Measurements from ENCODE around the gene BTRC. TPM values are rescaled to one million over a fixed set of nuclear protein-coding genes. Genes with fewer than 3 reads are reported as not detected.

BTRC gene
- polyA plus RNA-seq, 2 donors = 5.7 to 6.3 TPM

DNA sequence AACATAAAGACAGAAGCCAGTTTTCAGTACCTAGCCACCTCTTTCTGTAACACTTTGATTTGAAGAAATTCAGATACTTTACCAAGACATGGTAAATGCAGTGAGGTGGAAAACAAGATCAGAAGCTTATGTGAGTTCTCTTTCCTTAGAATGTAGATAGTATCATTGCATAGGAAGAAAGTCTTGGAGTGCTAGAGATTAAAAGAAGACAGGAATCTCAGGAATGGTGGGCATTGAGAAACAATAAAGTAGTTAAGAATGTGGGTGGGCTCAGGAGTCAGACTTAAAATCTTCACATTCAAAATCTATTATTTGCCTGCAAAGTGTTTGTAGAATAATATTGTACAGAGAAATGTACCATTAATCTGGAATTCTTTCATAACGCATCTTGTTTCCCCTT lies 175.2 kb downstream of the BTRC start:
- no peaks in the 10 kb centered on the region for H3K4me1 ChIP-seq (ENCODE audit: control insufficient read depth in 2 of 2, insufficient read depth in 2 of 2, low read length in 1 of 2)
- 82 to 87% methylated on average over 1 of the region's 1 CpG for WGBS, 2 donors
- H3K36me3 ChIP-seq (ENCODE audit: control insufficient read depth in 2 of 2, insufficient read depth in 2 of 2, low read length in 1 of 2) = peaks cover 2% of the 10 kb centered on the region in 2 donors
- H3K4me3 ChIP-seq (ENCODE audit: low read depth in 1 of 2, low read length in 2 of 2) = no peak overlapping the region
- no peak overlapping the region for H3K27ac ChIP-seq (ENCODE audit: low read depth in 2 of 2, low read length in 1 of 2)
- no peaks in the 10 kb centered on the region for H3K27me3 ChIP-seq (ENCODE audit: control insufficient read depth in 1 of 2, insufficient read depth in 2 of 2, low read length in 2 of 2)
- no peaks in the 10 kb centered on the region for H3K9me3 ChIP-seq (ENCODE audit: control insufficient read depth in 2 of 2, insufficient read depth in 1 of 2, low read depth in 1 of 2, low read length in 1 of 2)

DNA sequence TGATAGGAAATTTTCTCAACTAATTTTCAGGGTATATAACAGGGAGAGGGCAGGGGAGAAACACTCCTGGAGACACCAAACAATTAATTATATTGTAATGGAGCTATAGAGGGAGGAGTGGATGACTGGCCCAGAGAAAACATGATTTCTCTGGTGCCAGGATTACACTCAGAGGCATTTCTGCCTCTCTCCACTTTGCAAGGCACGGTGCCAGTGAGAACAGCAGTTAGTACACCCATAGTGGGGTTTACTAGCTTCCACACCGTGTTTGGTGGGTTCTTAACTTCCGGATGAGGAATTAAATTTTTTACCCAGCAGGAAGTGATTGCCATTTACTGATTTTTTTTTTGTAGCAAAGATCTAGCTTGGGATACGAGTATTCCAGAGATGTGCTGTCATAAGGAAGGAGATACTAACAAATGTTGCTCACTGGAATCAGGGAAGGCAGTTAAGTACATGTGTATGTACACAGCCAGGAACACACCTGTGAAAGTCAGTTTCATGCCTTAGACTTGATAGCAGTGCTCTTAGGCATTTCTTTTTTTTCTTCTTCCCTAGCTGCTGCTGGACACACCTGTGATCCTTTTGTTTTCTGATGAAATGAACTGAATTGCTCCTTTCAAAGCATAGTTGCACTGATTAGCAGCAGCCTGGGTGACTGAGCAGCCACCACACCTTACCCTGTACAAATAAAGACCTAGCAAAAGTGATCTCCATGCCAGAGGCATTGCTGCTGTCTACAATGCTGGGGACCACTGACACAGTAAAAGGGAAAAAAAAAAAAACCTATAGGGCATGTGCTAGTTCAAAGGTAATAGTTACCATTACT lies 176.0 kb downstream of the BTRC start:
- Histone ChIP-seq H3K4me1 (ENCODE audit: control insufficient read depth in 2 of 2, insufficient read depth in 2 of 2, low read length in 1 of 2) (no peaks in the 10 kb centered on the region), H3K27me3 (ENCODE audit: control insufficient read depth in 1 of 2, insufficient read depth in 2 of 2, low read length in 2 of 2) (no peaks in the 10 kb centered on the region), H3K27ac (ENCODE audit: low read depth in 2 of 2, low read length in 1 of 2) (no peak overlapping the region), H3K9me3 (ENCODE audit: control insufficient read depth in 2 of 2, insufficient read depth in 1 of 2, low read depth in 1 of 2, low read length in 1 of 2) (no peaks in the 10 kb centered on the region), H3K4me3 (ENCODE audit: low read depth in 1 of 2, low read length in 2 of 2) (no peak overlapping the region), H3K36me3 (ENCODE audit: control insufficient read depth in 2 of 2, insufficient read depth in 2 of 2, low read length in 1 of 2) (peaks cover 2 to 6% of the 10 kb centered on the region in 2 donors)
- WGBS, 2 donors = 79% methylated on average over 4 of the region's 4 CpGs

DNA sequence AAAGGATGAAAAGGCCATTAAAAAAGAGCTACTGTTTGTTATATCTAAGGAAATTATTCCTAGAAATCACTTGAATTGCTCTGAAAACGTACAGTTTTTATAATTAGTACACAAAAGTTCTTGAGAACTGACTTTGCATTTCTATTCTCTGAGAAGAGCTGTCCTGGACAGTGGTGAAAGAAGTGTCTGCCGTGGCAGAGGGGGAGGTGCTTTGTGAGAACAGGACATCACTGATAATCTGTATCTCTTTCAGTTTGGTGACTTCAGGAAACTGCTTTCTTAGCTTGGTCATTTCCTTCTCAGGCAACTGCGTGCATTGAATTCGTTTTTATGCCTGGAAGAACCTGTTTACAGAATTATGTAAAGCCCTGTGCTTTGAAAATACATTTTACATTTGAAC lies 182.0 kb downstream of the BTRC start:
- no peak overlapping the region for H3K4me3 ChIP-seq (ENCODE audit: low read depth in 1 of 2, low read length in 2 of 2)
- 66 to 69% methylated on average over 4 of the region's 4 CpGs for WGBS, 2 donors
- no peaks in the 10 kb centered on the region for H3K9me3 ChIP-seq (ENCODE audit: control insufficient read depth in 2 of 2, insufficient read depth in 1 of 2, low read depth in 1 of 2, low read length in 1 of 2)
- H3K4me1 ChIP-seq (ENCODE audit: control insufficient read depth in 2 of 2, insufficient read depth in 2 of 2, low read length in 1 of 2) = no peaks in the 10 kb centered on the region
- H3K27ac ChIP-seq (ENCODE audit: low read depth in 2 of 2, low read length in 1 of 2) = no peak overlapping the region
- H3K36me3 ChIP-seq (ENCODE audit: control insufficient read depth in 2 of 2, insufficient read depth in 2 of 2, low read length in 1 of 2) = peaks cover 0 to 6% of the 10 kb centered on the region in 2 donors
- no peaks in the 10 kb centered on the region for H3K27me3 ChIP-seq (ENCODE audit: control insufficient read depth in 1 of 2, insufficient read depth in 2 of 2, low read length in 2 of 2)

DNA sequence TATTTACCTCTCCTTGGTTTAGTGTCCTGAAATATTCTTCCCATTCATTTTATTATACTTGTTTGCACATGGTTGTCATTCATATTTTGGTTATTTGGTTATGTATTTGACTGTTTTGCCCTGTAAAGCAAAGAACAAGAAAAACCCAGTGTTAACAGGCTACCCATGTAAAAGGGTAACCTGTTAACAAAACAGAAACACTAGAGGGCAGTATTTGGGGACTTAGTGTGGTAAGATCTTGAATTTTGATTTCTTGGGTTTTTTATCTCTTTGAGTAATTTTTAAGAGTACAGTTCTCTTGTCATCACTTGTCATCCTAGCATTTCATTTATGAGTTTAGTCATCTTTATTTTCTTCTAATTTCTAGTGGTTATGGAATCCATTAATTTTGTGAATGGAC lies 182.8 kb downstream of the BTRC start:
- Histone ChIP-seq H3K27ac (ENCODE audit: low read depth in 2 of 2, low read length in 1 of 2) (no peak overlapping the region), H3K9me3 (ENCODE audit: control insufficient read depth in 2 of 2, insufficient read depth in 1 of 2, low read depth in 1 of 2, low read length in 1 of 2) (no peaks in the 10 kb centered on the region), H3K27me3 (ENCODE audit: control insufficient read depth in 1 of 2, insufficient read depth in 2 of 2, low read length in 2 of 2) (no peaks in the 10 kb centered on the region), H3K4me1 (ENCODE audit: control insufficient read depth in 2 of 2, insufficient read depth in 2 of 2, low read length in 1 of 2) (no peaks in the 10 kb centered on the region), H3K36me3 (ENCODE audit: control insufficient read depth in 2 of 2, insufficient read depth in 2 of 2, low read length in 1 of 2) (peaks cover 0 to 6% of the 10 kb centered on the region in 2 donors), H3K4me3 (ENCODE audit: low read depth in 1 of 2, low read length in 2 of 2) (no peak overlapping the region)

DNA sequence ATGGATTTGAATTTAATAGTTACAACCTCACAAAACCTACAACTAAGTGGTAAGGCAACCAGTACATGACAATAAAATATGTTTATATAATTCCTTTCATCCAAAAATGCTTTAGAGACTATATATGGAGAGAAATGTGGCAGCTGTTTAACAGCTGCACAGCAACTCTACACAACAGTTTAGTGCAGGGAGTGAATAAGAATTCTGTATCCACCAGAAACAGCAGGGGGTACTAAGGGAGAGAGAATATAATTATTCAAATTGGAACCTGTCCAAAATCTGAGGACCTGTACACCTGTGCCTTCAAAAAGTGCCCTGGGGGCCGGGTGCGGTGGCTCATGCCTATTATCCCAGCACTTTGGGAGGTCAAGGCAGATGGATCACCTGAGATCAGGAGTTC lies 184.5 kb downstream of the BTRC start:
- peaks cover 0 to 4% of the 10 kb centered on the region in 2 donors for H3K36me3 ChIP-seq (ENCODE audit: control insufficient read depth in 2 of 2, insufficient read depth in 2 of 2, low read length in 1 of 2)

DNA sequence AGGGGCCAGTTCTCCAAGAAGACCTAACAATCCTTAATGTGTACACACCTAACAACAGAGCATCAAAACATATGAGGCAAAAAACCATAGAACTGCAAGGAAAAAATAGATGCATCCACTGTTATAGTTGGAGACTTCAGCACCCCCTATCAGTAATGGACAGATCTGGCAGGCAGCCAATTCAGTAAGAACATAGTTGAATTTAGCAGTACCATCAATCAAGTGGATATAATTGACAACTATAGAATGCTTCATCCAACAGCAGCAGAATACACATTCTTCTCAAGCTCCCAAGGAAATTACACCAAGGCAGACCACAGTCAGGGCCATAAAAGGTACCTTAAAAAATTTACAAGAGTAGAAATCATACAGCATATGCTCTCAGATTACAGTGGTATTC lies 191.9 kb downstream of the BTRC start:
- Histone ChIP-seq H3K9me3 (ENCODE audit: control insufficient read depth in 2 of 2, insufficient read depth in 1 of 2, low read depth in 1 of 2, low read length in 1 of 2) (no peaks in the 10 kb centered on the region), H3K27me3 (ENCODE audit: control insufficient read depth in 1 of 2, insufficient read depth in 2 of 2, low read length in 2 of 2) (no peaks in the 10 kb centered on the region), H3K4me1 (ENCODE audit: control insufficient read depth in 2 of 2, insufficient read depth in 2 of 2, low read length in 1 of 2) (no peaks in the 10 kb centered on the region), H3K4me3 (ENCODE audit: low read depth in 1 of 2, low read length in 2 of 2) (no peak overlapping the region), H3K36me3 (ENCODE audit: control insufficient read depth in 2 of 2, insufficient read depth in 2 of 2, low read length in 1 of 2) (peaks cover 3% of the 10 kb centered on the region in 2 donors), H3K27ac (ENCODE audit: low read depth in 2 of 2, low read length in 1 of 2) (no peak overlapping the region)

More for the DNA sequence above, 184.5 kb downstream of the BTRC start:
- Histone ChIP-seq H3K27ac (ENCODE audit: low read depth in 2 of 2, low read length in 1 of 2) (no peak overlapping the region), H3K4me3 (ENCODE audit: low read depth in 1 of 2, low read length in 2 of 2) (no peak overlapping the region), H3K27me3 (ENCODE audit: control insufficient read depth in 1 of 2, insufficient read depth in 2 of 2, low read length in 2 of 2) (no peaks in the 10 kb centered on the region), H3K9me3 (ENCODE audit: control insufficient read depth in 2 of 2, insufficient read depth in 1 of 2, low read depth in 1 of 2, low read length in 1 of 2) (no peaks in the 10 kb centered on the region), H3K4me1 (ENCODE audit: control insufficient read depth in 2 of 2, insufficient read depth in 2 of 2, low read length in 1 of 2) (no peaks in the 10 kb centered on the region)
- 94 to 96% methylated on average over 2 of the region's 2 CpGs for WGBS, 2 donors

DNA sequence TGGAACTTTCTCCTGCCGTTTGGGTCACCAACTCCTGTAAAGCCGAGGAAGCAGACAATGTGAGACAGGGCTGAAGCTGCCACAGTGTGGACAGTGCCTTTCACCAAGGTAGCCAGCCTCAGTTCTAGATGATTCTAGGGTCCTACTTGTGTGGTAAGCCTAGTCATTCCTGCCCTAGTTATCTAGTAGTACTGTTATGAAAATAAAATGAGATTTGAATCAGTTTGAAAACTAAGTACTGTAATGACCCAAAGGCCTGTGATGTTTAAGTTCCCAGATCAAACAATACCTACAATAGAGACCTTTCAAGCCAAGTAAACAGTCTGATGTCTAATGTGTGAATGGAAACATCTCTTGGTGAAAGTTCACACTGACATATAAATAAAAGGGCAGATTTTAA lies 197.0 kb downstream of the BTRC start:
- no peaks in the 10 kb centered on the region for H3K27me3 ChIP-seq (ENCODE audit: control insufficient read depth in 1 of 2, insufficient read depth in 2 of 2, low read length in 2 of 2)
- H3K27ac ChIP-seq (ENCODE audit: low read depth in 2 of 2, low read length in 1 of 2) = no peak overlapping the region
- WGBS, 2 donors = 89 to 91% methylated on average over 2 of the region's 2 CpGs
- no peak overlapping the region for H3K4me3 ChIP-seq (ENCODE audit: low read depth in 1 of 2, low read length in 2 of 2)
- peaks cover 3 to 10% of the 10 kb centered on the region in 2 donors for H3K36me3 ChIP-seq (ENCODE audit: control insufficient read depth in 2 of 2, insufficient read depth in 2 of 2, low read length in 1 of 2)
- no peaks in the 10 kb centered on the region for H3K9me3 ChIP-seq (ENCODE audit: control insufficient read depth in 2 of 2, insufficient read depth in 1 of 2, low read depth in 1 of 2, low read length in 1 of 2)
- no peaks in the 10 kb centered on the region for H3K4me1 ChIP-seq (ENCODE audit: control insufficient read depth in 2 of 2, insufficient read depth in 2 of 2, low read length in 1 of 2)

DNA sequence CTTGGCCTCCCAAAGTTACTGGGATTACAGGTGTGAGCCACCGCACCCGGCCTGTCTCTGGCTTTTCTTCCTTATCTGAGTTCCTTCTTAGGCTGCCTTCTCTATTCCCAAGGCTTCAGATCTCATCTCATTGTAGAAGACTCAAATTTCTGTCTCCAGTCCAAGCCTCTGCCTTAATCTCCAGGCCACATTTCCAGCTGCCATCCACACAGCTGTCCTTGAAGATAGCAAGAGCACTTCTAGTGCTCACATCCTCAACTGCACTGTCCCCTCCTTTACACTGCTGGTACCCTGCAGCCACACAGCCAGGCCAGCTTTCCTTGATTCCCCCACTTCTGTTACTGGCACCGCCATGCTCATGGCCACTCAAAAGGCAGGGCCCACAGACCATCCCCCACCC lies 198.5 kb downstream of the BTRC start:
- H3K4me1 ChIP-seq (ENCODE audit: control insufficient read depth in 2 of 2, insufficient read depth in 2 of 2, low read length in 1 of 2) = no peaks in the 10 kb centered on the region
- 96 to 99% methylated on average over 3 of the region's 3 CpGs for WGBS, 2 donors
- peaks cover 3 to 10% of the 10 kb centered on the region in 2 donors for H3K36me3 ChIP-seq (ENCODE audit: control insufficient read depth in 2 of 2, insufficient read depth in 2 of 2, low read length in 1 of 2)
- no peaks in the 10 kb centered on the region for H3K27me3 ChIP-seq (ENCODE audit: control insufficient read depth in 1 of 2, insufficient read depth in 2 of 2, low read length in 2 of 2)
- H3K9me3 ChIP-seq (ENCODE audit: control insufficient read depth in 2 of 2, insufficient read depth in 1 of 2, low read depth in 1 of 2, low read length in 1 of 2) = no peaks in the 10 kb centered on the region
- H3K27ac ChIP-seq (ENCODE audit: low read depth in 2 of 2, low read length in 1 of 2) = no peak overlapping the region
- no peak overlapping the region for H3K4me3 ChIP-seq (ENCODE audit: low read depth in 1 of 2, low read length in 2 of 2)

DNA sequence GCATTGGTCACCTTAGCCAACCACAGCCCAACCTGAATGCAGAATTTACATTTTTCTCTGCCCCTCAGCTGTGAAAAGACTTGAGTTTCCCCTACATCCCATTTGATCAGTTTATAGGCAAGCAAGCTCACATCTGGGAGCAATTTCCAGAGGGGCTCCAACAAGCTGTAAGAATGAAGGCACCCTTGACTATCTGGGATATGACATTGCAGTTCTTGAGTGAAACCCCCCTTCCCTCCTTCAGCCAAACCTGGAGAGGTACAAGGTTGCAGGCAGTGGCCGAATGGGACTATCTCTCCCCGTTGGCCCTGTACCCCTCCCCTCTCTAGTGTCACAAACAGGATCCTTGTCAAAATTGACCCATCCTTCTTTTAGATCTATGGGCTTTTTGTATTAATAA lies 203.6 kb downstream of the BTRC start:
- Histone ChIP-seq H3K4me3 (ENCODE audit: low read depth in 1 of 2, low read length in 2 of 2) (no peak overlapping the region), H3K27me3 (ENCODE audit: control insufficient read depth in 1 of 2, insufficient read depth in 2 of 2, low read length in 2 of 2) (no peaks in the 10 kb centered on the region), H3K36me3 (ENCODE audit: control insufficient read depth in 2 of 2, insufficient read depth in 2 of 2, low read length in 1 of 2) (peaks cover 0 to 4% of the 10 kb centered on the region in 2 donors), H3K9me3 (ENCODE audit: control insufficient read depth in 2 of 2, insufficient read depth in 1 of 2, low read depth in 1 of 2, low read length in 1 of 2) (no peaks in the 10 kb centered on the region), H3K27ac (ENCODE audit: low read depth in 2 of 2, low read length in 1 of 2) (no peak overlapping the region), H3K4me1 (ENCODE audit: control insufficient read depth in 2 of 2, insufficient read depth in 2 of 2, low read length in 1 of 2) (peaks cover 0 to 9% of the 10 kb centered on the region in 2 donors)
- WGBS, 2 donors = 78 to 89% methylated on average over 2 of the region's 2 CpGs

DNA sequence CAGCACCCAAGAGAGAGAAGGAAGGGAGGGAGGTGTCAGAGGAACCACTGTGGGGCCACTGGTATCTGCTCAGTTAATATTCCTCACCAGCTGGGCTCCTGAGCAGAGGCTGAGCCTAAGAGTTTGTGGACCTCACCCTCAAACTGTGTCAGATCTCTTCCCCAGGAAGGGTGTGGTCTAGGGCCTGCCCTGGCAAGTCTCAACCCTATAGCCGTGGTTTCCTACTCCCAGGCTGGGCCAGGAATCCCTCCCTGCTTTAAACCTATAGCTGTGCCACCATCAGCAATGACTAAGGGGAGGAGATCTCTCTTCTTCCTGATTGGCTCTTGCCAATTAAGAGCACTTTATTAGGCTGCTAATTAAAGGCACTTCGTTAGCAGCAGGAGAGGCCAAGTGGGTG lies 204.2 kb downstream of the BTRC start:
- WGBS, 2 donors = 42 to 58% methylated on average over 2 of the region's 2 CpGs
- Histone ChIP-seq H3K9me3 (ENCODE audit: control insufficient read depth in 2 of 2, insufficient read depth in 1 of 2, low read depth in 1 of 2, low read length in 1 of 2) (no peaks in the 10 kb centered on the region), H3K36me3 (ENCODE audit: control insufficient read depth in 2 of 2, insufficient read depth in 2 of 2, low read length in 1 of 2) (peaks cover 0 to 2% of the 10 kb centered on the region in 2 donors), H3K4me1 (ENCODE audit: control insufficient read depth in 2 of 2, insufficient read depth in 2 of 2, low read length in 1 of 2) (peaks cover 0 to 9% of the 10 kb centered on the region in 2 donors), H3K27ac (ENCODE audit: low read depth in 2 of 2, low read length in 1 of 2) (peak overlapping the region in 1 of 2 donors; percentile 26), H3K4me3 (ENCODE audit: low read depth in 1 of 2, low read length in 2 of 2) (no peak overlapping the region), H3K27me3 (ENCODE audit: control insufficient read depth in 1 of 2, insufficient read depth in 2 of 2, low read length in 2 of 2) (no peaks in the 10 kb centered on the region)
